CD4-positive, alpha-beta T cell treated with Interleukin-21 for 1 hour (primary cell): ENCODE results near the gene NDUFV1.
"Not testable (repeated sequence)": the region's sequence is repeated elsewhere in the genome, so short reads cannot be mapped to it uniquely, and the experiment has no call there.

ENCODE experiments used
- DNase-seq: peaks from one replicate; pipeline ENCODE4 v3.0.0-alpha.2; 2020

Gene NDUFV1

DNA sequence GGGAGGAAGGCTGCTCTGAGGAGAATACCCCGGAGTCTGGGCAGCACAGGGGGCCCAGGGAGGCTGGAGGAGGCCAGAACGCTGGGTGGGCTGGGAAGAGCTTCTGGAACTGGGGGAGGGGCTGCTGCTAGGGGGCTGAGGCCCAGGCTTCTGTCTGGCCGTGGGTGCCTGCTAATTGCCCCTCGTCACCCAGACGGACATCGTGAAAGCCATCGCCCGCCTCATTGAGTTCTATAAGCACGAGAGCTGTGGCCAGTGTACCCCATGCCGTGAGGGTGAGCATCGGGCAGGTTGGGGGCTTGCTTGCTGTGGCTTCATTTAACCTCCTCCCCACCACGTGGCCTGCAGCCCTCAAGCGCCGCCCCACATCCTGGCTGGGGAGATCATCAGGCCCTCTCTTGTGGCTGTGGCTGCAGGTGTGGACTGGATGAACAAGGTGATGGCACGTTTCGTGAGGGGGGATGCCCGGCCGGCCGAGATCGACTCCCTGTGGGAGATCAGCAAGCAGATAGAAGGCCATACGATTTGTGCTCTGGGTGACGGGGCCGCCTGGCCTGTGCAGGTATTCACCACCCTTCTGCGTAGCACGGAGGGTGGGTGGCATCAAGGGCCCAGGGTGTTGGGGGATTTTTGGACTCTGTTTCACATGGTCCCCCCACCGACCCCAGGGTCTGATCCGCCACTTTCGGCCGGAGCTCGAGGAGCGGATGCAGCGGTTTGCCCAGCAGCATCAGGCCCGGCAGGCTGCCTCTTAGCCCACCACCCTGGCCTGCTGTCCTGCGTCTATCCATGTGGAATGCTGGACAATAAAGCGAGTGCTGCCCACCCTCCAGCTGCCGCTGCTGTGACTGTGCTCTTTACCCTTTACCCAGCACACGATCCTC is 5.2 kb downstream of the NDUFV1 start:
- no peak for DNase-seq

DNA sequence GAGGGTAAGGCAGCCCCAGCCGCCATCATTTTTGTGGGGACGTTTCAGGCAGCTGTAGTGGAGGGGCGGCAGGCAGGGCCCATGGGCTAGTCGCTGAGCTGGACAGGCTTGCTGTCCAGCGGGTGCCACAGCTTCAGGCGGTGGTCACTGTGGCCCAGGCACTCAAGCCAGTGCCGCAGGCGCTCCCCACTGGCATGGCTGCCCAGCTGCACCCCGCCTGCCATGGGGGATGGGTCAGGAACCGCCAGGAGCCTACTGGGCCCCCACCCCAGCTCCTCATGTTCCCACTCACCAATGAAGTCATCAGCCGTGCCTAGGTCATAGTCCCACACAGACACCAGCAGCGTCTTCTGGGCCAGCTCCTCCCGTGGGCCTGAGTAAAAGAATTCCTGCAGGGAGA is 6.0 kb downstream of the NDUFV1 start:
- DNase-seq, result no peak

DNA sequence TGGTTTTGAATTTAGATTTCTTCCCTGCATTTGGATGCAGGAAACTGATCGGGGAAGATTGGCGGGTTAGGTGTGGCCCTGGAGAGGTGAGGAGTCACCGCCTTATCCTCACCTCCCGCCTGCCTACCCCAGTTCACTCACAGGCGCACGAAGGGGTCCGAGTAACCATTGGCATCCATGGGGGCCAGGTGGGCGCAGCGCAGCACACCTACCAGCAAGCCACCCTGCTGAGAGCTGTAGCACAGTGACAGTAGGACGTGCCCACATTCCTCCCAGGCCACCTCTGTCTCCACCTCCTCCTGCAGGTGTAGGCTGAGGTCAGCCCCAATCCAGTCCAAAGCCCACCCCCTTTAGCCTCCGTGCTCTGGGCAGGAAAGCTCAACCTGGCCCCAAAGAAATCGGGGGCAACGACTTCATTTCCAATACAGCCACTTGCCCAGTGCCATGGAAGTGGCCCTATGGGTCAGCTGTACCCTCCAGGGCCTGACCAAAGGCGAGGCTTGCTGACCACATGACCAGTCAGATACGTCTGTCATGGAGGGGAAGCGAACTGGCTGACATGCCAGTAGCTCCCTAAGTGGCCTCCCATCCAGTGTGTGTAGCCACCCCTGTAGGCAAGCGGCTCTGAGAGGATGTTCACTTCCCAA is 6.7 kb downstream of the NDUFV1 start:
- DNase-seq, result no peak

DNA sequence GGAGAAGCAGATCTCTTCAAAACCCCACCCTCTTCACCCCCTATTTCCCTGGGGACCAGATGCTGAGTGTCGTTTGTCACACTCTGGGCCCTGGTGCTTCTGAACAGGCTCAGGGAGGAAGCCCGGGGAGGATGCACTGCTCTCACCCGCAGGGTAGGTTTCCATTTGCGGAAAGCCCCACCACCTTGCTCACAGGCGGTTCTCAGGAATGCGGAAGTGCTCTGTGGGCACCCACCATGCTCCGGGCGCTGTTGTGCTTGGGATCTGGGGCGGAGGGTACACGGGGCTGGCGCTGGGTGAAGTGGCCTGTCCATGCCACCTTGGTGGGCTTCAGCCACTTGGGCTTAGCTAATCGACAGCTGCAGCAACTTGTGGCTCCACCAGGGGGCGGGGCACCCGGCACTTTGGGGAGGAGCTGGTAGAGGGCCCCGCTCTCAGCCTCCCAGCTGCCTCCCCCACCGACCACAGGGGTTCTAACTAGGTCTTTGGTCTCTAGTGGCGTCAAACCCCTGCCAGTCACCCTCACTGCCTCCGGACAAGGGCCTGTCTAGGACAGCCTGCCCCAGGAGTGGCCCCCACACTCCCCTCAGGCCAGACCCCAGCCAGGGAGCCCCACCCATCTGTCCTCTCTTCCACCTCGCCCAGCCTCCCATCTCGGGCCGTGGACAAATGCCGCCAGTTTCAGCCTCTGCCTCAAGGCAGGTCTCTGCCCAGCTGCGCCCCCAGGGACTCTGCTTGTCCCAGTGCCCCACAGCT is 7.4 kb downstream of the NDUFV1 start:
- peak; percentile 89 for DNase-seq

DNA sequence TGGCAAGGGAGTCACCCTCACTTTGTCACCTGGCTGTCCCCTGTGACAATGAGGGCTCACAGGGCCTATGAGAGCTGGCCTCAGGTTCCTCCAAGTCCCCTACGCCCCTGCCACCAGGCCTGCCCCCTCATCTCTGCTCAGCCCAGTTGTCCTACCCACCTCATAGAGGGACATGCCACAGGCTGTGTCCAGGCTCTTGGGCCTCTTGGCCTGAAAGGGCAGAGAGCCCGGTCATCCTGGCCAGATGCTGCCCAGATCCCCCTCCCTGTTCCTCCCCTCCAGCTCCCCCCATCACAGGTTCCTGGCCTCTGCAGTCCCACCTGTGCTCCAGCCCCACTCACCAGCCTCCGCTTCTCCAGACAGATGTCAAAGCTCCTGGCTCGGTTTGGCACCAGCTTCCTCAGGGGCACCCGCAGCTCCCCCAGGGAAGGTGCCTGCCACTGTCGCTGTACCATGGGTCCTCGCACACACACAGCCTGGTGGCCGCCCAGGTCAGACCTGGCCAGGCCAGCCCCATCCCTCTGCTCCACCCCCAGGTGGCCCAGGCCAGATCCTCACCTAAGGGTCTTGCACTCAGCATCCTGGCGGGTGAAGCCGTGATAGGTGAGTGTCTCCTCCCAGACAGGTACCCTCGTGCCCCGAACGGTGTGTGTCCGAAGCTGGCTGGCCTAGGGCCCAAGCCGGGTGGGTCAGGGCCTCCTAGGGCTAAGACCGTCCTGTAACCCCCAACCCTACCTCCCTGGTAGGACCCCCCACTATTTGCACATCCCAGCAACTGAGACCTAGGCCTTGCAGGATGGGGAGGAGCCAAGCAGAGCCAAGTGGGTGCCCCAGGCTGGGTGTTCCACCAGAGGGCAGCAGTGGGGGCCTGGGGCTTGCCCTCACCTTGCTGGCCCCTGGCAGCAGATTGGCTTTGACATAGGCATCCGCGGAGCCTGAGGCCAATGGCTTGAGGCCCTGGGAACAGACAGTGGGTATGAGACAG is 8.3 kb downstream of the NDUFV1 start:
- peak; percentile 58 for DNase-seq

DNA sequence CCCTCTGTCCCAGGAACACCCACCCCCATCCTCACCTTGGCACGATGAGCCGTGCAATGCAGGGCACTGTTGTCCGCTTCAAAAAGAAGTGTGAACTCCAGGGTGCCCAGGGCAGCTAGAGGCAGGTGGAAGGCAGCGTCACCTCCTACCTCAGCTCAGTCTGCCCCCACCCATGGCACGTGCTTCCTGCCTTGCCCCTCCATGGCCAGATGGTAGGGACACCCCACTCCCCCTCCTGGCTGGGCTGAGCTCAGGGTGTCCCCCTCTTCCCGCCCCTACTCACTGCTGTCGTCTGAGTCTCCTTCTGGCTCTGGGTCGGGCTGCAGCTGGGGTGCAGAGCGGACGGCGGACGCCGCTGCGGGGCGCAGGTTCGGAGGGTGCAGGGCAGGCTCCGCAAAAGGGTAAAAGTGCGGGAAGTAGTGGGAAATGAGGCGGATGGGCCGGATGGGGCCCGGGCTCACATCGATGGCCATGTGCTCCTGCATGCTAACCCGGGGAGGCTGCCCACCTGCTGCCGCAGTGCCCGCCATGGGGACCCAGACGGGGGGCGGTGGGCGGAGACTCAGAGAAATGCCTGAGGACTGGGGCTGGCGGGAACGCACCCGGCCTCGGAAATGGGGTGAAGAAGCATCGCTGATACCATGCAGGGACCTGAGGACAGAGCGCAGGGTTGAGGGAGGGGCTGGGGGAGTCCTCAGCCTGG is 9.1 kb downstream of the NDUFV1 start:
- DNase-seq, result peak; percentile 39

DNA sequence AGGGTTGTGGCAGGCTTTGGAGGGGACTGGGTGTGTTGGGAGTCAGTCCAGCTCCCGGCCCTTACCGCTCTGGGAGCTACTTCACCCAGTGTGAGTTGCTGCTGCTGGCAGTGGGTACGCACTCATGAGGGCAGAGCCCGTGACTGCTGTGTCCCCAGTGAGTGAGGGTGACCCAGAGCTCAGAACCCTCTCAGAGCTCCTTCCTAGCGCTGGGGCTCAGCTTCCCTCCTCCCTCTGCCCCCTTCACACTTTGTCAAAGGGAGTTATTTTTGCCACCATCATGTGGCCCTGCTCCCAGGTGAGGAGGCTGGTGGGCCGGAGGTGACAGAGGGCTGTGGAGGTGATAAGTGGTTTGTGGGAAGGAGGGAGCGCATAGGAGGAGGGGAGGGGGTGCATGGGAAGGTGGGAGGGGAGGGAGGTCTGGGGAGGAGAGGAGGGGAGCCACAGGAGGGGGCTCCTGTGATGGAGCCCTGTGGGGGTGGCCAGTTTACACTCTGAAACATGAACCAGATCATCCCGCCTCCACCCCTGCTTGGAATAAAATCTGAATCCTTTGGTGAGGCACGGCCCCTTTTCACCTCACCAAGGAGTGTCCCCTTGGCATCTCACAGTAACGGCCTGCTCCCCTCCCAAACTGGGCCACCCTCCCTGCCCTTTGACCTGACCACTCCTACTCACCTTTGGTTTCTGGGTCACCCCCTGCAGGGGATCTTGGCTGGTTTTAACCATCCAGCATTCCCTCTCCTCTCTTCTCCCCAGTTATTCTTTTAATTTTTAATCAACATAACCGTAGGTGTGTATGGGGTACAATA is 9.9 kb downstream of the NDUFV1 start:
- no peak for DNase-seq

DNA sequence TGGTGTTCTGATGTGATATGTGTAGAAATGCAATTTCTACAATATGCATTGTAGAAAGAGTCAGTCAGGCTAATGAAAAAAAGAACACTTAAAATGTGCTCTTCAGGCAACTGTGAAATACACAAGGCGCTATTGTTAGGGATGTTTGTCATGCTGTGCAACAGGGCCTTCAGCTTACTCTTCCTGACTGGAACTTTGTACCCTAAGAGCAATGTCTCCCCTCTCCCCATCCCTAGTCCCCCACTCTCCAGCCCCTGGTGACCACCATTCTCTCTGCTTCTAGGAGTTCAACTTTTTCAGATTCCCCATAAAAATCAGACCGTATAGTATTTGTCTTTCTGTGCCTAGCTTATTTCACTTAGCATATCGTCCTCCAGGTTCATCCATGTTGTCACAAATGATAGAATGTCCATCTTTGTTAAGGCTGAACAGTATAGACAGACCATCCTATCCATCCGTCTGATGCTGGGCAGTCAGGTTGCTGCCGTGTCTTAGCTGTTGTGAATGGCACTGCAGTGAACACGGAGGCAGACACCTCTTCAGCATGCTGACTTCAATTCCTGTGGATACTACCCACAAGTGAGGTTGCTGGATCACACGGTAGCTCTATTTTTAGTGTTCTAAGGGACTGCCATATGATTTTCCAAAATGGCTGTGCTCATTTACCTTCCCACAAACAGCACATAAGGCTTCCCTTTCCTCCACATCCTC is 10.7 kb downstream of the NDUFV1 start:
- no peak for DNase-seq

DNA sequence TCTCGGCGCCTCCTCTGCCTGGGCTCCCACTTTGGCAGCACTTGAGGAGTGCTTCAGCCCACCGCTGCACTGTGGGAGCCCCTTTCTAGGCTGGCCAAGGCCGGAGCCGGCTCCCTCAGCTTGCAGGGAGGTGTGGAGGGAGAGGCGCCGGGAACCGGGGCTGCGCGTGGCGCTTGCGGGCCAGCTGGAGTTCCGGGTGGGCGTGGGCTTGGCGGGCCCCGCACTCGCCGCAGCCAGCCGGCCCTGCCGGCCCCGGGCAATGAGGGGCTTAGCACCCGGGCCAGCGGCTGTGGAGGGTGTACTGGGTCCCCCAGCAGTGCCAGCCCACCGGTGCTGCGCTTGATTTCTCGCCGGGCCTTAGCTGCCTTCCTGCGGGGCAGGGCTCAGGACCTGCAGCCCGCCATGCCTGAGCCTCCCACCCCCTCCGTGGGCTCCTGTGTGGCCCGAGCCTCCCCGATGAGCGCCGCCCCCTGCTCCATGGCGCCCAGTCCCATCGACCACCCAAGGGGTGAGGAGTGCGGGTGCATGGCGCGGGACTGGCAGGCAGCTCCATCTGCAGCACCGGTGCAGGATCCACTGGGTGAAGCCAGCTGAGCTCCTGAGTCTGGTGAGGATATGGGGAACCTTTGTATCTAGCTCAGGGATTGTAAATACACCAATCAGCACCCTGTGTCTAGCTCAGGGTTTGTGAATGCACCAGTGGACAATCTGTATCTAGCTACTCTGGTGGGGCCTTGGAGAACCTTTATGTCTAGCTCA is 12.3 kb downstream of the NDUFV1 start:
- not testable (repeated sequence) for DNase-seq

DNA sequence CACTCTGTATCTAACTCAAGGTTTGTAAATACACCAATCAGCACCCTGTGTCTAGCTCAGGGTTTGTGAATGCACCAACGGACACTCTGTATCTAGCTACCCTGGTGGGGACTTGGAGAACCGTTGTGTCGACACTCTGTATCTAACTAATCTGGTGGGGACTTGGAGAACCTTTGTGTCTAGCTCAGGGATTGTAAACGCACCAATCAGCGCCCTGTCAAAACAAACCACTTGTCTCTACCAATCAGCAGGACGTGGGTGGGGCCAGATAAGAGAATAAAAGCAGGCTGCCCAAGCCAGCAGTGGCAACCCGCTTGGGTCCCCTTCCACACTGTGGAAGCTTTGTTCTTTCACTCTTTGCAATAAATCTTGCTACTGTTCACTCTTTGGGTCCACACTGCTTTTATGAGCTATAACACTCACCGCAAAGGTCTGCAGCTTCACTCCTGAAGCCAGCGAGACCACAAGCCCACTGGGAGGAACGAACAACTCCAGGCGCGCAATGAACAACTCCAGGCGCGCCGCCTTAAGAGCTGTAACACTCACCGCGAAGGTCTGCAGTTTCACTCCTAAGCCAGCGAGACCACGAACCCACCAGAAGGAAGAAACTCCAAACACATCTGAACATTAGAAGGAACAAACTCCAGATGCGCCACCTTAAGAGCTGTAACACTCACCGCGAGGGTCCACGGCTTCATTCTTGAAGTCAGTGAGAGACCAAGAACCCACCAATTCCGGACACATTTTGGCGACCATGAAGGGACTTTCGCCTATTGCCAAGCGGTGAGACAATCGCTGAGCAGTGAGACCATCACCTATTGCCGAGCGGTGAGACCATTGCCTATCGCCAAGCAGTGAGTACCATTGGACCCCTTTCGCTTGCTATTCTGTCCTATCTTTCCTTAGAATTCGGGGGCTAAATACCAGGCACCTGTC is 13.2 kb downstream of the NDUFV1 start:
- not testable (repeated sequence) for DNase-seq

DNA sequence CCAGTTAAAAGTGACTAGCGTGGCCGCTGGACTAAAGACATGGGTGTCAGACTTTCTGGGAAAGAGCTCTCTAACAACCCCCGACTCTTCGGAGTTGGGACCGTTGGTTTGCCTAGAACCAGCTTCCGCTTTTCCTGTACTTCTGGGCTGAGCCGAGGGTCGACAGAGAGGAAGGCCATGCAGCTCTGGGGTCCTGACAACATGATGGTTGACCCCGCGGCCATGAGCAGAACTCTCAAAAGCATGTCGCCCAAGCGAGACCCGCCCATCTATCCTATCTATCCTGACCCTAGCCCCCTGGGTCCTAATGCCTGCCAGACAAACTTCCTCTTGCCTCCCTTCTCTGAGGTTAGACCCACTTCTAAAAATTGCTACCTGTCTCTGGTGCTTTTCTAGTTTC is 13.9 kb downstream of the NDUFV1 start:
- not testable (repeated sequence) for DNase-seq

DNA sequence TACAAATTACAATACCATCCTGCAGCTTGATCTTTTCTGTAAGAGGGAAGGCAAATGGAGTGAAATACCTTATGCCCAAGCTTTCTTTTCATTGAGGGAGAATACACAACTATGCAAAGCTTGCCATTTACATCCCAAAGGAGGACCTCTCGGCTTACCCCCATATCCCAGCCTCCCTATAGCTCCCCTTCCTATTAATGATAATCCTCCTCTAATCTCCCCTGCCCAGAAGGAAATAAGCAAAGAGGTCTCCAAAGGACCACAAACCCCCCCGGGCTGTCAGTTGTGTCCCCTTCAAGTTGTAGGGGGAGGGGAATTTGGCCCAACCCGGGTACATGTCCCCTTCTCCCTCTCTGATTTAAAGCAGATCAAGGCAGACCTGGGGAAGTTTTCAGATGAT is 15.2 kb downstream of the NDUFV1 start:
- DNase-seq, result not testable (repeated sequence)

DNA sequence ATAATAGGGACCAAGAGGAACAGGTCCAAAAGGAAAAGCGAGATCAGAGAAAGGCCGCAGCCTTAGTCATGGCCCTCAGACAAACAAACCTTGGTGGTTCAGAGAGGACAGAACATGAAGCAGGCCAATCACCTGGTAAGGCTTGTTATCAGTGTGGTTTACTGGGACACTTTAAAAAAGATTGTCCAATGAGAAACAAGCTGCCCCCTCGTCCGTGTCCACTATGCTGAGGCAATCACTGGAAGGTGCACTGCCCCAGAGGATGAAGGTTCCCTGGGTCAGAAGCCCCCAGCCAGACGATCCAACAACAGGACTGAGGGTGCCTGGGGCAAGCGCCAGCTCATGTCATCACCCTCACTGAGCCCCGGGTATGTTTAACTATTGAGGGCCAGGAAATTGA is 16.2 kb downstream of the NDUFV1 start:
- not testable (repeated sequence) for DNase-seq

DNA sequence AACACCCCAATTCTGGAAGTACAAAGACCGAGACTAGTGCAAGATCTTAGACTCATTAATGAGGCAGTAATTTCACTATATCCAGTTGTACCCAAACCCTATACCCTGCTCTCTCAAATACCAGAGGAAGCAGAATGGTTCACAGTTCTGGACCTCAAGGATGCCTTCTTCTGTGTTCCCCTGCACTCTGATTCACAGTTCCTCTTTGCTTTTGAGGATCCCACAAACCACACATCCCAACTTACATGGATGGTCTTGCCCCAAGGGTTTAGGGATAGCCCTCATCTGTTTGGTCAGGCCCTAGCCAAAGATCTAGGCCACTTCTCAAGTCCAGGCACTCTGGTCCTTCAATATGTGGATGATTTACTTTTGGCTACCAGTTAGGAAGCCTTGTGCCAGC is 17.1 kb downstream of the NDUFV1 start:
- DNase-seq, result not testable (repeated sequence)

DNA sequence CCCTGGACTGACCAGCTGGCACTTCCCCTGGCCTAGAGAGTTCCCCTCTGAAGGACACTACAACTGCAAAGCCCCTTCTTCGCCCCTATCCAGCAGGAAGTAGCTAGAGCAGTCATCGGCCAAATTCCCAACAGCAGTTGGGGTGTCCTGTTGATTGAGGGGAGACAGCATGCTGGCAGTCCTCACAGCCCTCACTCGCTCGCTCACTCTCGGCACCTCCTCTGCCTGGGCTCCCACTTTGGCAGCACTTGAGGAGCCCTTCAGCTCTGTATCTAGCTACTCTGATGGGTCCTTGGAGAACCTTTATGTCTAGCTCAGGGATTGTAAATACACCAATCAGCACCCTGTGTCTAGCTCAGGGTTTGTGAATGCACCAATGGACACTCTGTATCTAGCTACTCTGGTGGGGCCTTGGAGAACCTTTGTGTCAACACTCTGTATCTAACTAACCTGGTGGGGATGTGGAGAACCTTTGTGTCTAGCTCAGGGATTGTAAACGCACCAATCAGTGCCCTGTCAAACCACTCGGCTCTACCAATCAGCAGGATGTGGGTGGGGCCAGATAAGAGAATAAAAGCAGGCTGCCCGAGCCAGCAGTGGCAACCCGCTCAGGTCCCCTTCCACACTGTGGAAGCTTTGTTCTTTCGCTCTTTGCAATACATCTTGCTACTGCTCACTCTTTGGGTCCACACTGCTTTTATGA is 19.5 kb downstream of the NDUFV1 start:
- DNase-seq, result not testable (repeated sequence)

DNA sequence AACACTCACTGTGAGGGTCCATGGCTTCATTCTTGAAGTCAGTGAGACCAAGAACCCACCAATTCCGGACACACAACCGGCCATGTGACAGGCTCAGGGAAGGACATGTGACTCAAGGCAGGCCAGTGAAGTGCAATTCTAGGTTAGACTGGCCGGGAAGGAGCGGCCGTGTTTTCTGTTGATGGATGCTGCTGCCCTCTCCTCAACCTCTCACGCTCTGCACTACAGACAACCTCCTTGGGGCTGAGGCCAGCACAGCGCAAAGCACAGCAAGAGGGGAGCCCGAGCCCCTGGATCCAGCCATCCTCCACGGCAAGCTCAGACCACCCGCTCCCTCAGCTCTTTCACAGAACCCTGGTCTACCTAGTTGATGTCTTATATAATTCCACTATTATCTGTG is 20.2 kb downstream of the NDUFV1 start:
- no peak for DNase-seq

DNA sequence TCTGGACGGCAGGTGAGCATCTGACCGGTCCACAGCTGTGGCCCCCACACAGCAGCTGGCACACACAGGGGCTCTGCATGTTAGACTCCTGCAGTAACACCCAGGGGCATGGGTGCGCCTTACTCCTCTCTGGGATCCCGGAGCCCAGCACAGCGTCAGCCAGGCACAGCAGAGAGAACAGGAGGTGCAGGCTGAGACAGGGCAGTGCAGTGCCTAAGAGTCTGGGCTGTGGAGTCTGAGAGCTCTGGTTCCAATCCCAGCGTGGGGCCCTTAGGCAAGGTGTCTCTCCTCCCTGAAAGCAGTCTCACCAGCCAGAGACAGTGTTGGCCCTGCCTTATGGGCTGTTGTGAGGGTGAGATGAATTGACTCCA is 20.7 kb downstream of the NDUFV1 start:
- DNase-seq, result no peak
